Measurements from ENCODE around the gene LRIT2.
A peak's percentile ranks its signal among the peaks of the same experiment; 100 is the strongest.

LRIT2 gene

DNA sequence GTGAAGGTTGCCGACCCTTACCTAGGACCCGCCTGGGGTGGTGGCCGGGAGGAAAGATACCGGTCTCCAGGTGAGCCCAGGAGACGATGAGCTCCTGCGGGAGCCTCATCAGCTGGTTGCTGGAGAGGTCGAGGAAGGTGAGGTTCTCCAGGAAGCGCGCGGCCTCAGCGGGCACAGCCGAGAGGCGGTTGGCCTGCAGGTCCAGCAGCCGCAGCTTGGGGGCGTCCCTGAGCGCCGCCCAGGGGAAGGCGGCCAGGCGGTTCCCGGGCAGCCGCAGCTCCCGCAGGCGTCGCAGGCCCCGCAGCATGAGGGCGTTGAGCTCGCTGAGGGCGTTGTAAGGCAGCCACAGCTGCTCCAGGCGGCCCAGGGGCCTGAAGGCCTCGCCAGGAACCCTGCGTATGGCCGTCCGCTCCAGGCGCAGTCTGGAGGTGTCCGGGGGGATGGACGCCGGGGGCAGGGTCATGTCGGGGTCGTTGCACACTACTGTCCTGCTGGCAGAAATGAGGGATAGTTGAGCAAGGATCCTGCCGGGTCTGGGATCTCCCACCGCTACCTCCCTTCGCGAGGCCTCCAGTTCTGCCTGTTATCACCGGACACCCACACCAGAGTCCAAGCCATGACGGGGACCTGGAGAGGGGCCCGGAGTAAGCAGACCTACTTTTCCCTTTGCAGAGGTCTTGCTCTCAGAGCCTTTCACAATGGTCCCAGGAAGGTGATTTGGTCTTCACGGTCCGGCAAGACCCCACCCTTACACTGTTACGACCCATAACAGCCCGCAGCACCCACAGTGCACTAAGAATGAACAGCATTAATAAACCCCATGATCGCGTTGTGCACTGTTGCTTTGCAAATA lies 12.1 kb upstream of the LRIT2 start:
- no peaks in the 10 kb centered on the region for H3K4me1 ChIP-seq
- no peaks in the 10 kb centered on the region for H3K36me3 ChIP-seq
- TF ChIP-seq, protein P1, sequence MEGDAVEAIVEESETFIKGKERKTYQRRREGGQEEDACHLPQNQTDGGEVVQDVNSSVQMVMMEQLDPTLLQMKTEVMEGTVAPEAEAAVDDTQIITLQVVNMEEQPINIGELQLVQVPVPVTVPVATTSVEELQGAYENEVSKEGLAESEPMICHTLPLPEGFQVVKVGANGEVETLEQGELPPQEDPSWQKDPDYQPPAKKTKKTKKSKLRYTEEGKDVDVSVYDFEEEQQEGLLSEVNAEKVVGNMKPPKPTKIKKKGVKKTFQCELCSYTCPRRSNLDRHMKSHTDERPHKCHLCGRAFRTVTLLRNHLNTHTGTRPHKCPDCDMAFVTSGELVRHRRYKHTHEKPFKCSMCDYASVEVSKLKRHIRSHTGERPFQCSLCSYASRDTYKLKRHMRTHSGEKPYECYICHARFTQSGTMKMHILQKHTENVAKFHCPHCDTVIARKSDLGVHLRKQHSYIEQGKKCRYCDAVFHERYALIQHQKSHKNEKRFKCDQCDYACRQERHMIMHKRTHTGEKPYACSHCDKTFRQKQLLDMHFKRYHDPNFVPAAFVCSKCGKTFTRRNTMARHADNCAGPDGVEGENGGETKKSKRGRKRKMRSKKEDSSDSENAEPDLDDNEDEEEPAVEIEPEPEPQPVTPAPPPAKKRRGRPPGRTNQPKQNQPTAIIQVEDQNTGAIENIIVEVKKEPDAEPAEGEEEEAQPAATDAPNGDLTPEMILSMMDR (IDR thresholded peaks at IDR 0.05), result no peak
- H3K27ac ChIP-seq, result no peak overlapping the region
- H3K4me3 ChIP-seq, result no peak overlapping the region
- no peaks in the 10 kb centered on the region for H3K9me3 ChIP-seq
- H3K27me3 ChIP-seq, result peaks cover 0 to 21% of the 10 kb centered on the region in 2 donors
- DNase-seq, result no peak
- intact Hi-C loops (cut with DNase I; ENCODE audit: low total_unique reads), result no loop called here

- H3K36me3 ChIP-seq, result no peaks in the 10 kb centered on the region
- peaks cover 0 to 21% of the 10 kb centered on the region in 2 donors for H3K27me3 ChIP-seq
- DNase-seq, result no peak
- TF ChIP-seq, protein P1 (IDR thresholded peaks at IDR 0.05), result no peak
- no peaks in the 10 kb centered on the region for H3K4me1 ChIP-seq
- intact Hi-C loops (cut with DNase I; ENCODE audit: low total_unique reads), result no loop called here
- no peak overlapping the region for H3K4me3 ChIP-seq
- no peaks in the 10 kb centered on the region for H3K9me3 ChIP-seq
- no peak overlapping the region for H3K27ac ChIP-seq
Measured at GRCh38 chr10:84236807-84237198, 11.5 kb upstream of the LRIT2 start.

GRCh38 chr10:84235096-84235495 lies 9.8 kb upstream of the LRIT2 start:
- intact Hi-C loops (cut with DNase I; ENCODE audit: low total_unique reads), result no loop called here
- H3K27ac ChIP-seq, result no peak overlapping the region
- H3K36me3 ChIP-seq, result no peaks in the 10 kb centered on the region
- no peak overlapping the region for H3K4me3 ChIP-seq
- TF ChIP-seq, protein P1 (IDR thresholded peaks at IDR 0.05), result no peak
- H3K4me1 ChIP-seq, result peaks cover 0 to 5% (median 3%) of the 10 kb centered on the region in 4 donors
- peaks cover 0 to 20% of the 10 kb centered on the region in 2 donors for H3K27me3 ChIP-seq
- DNase-seq, result no peak
- H3K9me3 ChIP-seq, result no peaks in the 10 kb centered on the region

DNA sequence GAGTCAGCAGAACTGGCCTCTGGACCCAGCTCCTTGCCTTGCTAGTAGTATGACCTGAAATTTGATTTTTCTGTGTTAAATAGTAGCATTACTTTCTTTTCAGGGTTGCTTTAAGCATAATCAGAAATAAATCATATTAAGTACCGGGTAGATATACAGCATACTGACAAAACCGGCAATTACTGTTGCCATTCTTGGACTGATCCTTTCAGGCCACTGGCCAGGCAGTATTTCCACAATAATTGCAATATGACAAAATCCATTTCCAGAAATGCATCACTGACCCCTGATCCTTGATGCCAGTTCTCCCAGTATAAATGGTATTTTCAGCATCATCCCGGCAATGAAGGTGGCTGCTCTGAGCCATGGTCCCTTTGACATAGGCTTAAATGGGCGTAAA lies 9.1 kb upstream of the LRIT2 start:
- Histone ChIP-seq H3K4me3 (no peak overlapping the region), H3K36me3 (no peaks in the 10 kb centered on the region), H3K4me1 (peaks cover 0 to 5% (median 3%) of the 10 kb centered on the region in 4 donors), H3K9me3 (no peaks in the 10 kb centered on the region), H3K27ac (no peak overlapping the region), H3K27me3 (peaks cover 0 to 18% of the 10 kb centered on the region in 2 donors)
- intact Hi-C loops (cut with DNase I; ENCODE audit: low total_unique reads), result no loop called here
- no peak for DNase-seq
- TF ChIP-seq, protein P1 (IDR thresholded peaks at IDR 0.05), result no peak

GRCh38 chr10:84233940-84234339 lies 8.6 kb upstream of the LRIT2 start:
- Histone ChIP-seq H3K4me1 (peaks cover 0 to 5% (median 3%) of the 10 kb centered on the region in 4 donors), H3K9me3 (no peaks in the 10 kb centered on the region), H3K36me3 (no peaks in the 10 kb centered on the region), H3K4me3 (no peak overlapping the region), H3K27ac (no peak overlapping the region), H3K27me3 (peaks cover 0 to 18% of the 10 kb centered on the region in 2 donors)
- intact Hi-C loops (cut with DNase I; ENCODE audit: low total_unique reads), result no loop called here
- TF ChIP-seq, protein P1 (IDR thresholded peaks at IDR 0.05), result no peak
- peak in 1 of 2 donors; percentile 20 for DNase-seq

Data from tibial artery (tissue), 4 donors.